Kidney glomerular epithelial cell (primary cell): Measurements from ENCODE around the gene RTRAF.

Experiments
- DNase-seq: peaks from one replicate; lab custom pipeline; 2025; lab: John Stamatoyannopoulos, UW

Gene RTRAF

DNA sequence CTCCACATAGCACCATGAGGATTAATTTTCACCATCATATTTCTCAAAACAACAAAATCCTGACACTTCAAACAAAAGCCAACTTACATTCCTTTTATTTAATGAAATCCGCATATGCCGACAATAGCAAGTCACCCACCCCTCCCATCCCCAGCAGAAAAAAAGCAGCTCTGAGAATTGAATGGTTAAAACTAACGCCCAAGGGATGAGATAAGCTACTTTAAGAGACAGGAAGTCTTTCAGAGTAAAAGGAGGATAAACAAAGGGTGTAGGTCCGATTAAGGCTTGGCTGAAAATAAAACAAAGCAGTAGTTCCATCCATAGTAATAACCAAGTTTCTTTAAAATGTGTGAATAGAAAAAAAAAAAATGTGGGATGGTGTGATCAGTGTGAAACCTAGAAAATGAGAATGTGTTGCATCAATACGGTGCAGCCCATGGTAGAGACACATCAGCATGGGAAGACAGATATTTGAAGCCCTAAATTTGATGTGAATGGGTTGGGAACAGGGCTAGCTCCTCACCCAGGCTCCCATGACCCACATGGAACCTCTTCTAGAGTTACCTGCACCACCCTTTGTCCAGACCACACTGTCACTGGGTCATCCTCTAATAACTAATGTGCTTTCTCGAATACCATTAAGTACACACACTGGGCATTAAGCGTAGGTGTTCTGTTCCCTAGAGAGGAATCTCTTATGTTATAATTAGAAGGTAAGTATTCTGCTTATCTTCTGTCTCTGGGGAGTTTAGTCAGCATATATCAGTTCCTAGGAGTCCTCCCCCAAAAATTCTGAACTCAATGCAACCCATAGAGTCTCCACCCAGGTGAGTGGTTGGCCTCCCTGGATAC is 31.7 kb downstream of the RTRAF start:
- DNase-seq = no peak

DNA sequence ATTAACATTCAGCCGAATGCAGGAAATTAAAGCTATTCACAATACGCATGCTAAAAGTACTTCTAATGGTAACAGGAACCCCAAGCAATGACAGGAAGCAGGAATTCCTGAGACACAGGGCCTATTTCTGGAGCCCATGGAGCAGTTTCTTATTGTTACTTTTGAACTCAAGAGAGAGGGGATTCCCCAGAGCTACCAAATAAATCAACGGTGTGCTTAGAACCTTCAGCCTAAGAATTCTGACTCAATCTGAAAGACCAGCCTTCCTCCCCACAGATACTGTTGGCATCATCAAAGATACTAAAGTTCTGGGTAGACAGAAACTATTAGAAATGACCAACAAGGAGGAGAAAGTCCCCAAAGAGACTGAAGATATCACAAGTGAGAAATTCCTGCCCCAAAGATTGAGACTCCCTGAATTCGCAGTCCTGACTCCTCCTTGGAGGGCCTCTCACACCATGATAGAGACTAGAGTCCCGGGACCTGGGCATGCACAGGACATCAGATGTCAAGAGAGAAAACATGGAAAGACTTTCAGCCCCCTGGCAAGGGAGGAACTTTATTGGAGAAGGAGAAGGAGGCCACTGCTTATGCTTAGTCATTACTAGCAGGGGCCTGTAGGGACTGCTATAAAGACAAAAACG is 32.7 kb downstream of the RTRAF start:
- no peak for DNase-seq

DNA sequence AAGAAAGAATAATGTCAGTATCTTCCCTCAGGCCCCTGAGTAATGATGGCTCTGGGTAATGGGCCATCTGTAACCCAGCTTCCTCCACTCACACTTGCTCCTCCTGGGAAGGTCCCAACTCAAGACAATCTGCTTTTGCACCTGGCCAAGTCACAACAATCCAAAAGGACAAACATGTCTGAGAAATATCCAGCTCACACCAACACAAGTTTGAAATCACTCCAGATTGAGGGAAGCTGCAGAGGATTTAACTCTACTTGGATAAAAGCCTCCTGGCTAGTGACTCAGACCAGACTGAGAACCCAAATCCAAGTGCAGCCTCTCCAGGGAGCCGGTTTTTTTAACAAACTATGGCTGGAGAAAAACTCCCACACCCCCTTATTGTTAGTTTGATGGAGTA is 34.2 kb downstream of the RTRAF start:
- no peak for DNase-seq

DNA sequence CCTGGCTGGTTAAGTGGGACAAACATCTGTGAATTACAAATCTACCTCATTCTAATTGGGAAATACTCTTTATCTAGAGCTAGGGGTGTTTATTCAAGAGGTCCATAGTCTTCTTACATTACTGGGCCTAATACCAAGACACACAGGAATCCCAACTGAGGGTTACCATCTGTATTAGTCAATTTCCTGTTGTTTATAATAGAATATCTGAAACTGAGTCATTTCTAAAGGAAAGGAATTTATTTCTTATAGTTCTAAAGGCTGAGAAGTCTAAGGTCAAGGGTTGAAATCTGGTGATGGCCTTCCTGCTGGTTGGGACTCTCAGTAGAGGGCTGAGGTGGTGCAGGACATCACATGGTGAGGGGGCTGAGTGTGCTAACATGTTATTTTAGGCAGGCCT is 36.0 kb downstream of the RTRAF start:
- no peak for DNase-seq

DNA sequence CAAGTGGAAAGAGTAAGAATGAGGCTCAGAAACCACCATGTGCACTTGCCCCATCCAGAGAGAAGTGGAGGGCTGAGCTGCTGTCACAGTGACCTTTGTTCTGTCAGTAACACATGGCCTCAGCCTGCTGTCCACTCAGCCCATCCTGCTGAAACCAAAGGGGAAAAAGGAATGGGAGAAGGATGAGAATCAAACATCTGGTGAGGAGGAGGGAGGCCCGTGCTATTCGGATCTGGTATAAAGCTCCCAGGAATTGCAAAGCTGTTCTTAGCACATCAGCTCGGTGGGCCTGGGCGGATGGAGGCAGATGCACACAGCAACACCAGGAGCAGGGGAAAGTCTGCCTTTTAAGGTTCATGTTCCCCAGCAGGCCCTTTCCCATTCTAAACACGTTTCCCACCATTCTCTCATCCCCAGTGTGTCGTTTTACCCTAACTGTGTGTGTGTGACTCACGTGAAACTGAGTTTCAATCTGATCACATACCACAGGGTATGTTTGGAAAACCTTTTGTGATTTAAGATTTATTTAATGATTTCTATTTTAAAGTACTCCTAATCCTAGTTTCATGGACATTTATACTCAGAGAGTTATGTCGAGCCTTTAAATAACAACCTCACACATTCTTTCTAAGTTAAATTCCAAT is 36.8 kb downstream of the RTRAF start:
- DNase-seq = no peak

DNA sequence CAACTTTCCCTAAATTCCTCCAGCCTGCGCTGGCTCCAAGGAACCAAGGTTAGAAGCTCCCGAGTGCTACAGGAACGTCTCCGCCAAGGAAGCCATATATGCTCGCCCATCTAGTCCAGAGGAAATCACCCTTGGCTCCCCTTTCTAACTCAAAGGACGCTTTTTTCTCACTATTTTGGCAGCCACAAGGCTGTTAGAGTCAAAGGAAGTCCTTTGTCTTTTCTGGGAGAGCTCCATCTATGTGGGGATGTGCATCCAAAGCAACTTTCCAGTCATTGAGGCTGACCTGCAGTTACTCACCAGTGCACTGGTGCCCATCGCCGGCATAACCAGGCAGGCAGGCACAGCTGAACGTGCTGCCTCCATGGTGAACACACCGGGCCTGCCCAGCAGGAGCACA is 37.6 kb downstream of the RTRAF start:
- no peak for DNase-seq

DNA sequence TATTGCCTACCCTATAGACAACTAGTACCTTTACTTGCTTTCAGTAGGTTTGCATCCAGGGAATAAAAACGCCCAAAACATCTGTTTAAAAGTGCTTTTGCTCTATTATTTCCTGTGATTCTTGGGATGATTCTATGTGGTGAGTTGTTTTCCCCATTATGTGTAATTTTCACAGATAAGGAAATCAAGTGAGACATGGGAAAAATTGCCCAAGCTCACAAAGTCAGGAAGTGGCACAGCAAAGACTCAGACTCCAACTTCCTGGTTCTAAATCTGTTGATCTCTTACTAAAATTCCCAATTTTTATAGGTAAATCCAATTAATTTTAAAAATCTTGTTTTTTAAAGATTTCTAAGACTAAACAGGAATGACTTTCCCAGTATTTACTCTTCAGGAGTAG is 40.5 kb downstream of the RTRAF start:
- DNase-seq = no peak

DNA sequence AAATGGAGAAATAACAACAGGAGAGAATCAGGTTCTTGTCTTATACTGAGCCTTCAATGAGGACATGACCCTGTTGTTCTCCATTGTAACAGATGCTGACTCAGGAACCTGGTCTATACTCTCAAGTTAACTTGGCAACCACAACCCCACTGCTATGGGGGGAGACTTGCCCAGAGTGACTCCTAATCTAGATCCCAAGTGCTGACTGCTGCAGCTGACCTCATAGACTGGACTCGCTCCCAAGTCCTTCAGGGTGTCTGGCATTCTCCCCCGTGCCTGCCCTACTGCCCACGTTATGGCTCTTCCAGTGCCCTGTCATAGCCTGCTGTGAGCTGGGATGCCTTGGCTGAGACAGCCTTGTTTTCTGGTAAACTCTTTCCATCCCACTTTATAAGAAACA is 42.4 kb downstream of the RTRAF start:
- DNase-seq = no peak

DNA sequence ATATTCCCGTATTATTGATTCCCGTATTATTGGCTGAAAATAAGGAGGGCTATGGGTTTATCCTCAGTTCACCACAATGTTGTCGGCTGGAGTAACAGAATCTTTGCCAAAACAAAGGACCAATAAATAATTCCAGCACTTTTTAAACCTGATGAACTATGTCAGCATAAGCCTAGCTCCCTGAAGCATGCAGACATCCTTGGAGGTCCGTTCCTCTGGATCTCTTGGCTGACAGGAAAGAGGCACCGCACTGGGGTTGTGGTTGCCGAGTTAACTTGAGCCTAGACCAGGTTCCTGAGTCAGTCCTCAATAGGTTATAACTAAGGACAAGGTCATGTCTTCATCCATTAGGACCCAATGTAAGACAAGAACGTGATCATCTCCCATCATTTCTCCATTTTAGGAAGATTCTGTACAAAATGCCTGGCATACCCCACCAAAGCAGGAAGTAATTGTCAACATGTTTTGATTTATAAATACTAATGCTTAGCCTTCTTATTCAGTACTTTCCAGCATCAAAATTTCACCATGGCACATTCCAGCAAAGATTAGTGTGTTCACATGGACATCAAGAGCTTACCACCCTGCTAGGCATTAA is 43.0 kb downstream of the RTRAF start:
- DNase-seq = no peak

DNA sequence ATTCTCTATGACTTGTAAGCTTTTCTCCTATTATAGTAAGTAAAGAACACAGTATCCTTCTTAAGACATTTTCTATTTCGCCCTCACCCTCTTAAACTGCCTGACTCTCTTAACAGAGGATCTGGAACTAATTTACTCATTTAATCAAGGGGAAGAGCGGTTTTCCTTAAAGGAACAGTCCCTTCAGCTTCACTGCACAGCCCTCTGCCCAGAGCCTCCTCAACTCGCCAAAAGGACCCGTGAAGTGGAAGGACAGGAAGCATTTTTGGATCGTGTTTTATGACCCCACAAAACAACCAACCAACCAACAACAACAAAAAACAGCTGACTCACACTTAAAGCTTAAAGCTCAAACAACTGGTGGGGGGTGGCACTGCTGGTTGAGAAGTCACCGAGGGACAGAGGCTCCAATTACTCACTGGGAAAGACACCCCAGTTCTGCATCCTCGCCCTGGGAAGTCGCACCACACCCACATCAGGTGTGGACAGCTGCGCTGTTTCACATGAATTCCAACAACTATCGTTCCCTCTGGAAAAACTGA is 43.8 kb downstream of the RTRAF start:
- no peak for DNase-seq

DNA sequence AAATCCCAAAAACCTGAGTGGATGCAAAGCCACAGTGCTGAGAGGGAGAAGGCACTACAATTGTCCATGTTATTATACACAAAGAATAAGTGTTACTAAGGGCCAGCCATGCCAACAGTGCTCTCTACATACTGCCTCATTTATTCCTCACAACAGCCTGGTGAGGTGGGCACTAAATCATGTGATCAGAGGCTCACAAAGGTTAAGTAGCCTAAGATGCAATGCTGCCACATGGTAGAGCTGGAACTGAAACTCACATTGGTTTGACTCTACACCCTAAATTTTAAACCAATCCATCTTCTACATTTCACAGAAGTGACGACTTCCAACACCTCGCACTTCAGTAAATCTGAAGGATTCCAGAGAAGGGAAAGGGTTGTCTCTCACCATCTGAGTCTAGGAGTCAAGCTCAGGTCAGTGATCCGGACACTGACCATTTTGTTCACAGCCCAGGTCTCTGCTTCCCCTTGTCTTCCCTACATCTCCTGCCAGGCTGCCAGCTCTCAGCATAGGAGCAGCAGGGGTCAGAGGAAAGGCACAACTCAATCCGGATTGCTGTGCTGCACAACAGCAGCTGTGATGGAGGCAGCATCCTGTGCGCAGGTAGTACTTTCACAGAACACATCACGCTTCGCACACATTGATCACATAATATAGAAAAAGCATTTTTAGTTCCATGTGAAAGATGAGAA is 49.9 kb downstream of the RTRAF start:
- DNase-seq = no peak

DNA sequence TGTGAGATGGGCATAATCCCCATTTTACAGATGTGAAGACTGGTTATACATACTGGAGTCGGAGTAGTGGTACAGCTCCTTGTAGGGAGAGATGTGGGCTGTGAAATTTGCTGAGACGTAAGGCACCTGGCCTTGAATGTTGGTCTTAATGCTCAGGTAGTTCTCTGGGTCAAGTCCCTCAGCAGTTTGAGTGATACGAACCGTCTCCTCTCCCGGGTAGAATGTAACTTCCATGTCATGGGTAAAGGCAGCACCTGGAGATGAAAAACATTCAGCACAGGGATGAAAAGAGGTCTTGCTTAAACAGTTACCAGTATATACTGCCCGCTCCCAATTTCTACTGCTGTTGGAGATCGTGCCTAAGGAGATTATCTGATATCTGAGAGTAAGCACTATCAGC is 51.3 kb downstream of the RTRAF start:
- no peak for DNase-seq

DNA sequence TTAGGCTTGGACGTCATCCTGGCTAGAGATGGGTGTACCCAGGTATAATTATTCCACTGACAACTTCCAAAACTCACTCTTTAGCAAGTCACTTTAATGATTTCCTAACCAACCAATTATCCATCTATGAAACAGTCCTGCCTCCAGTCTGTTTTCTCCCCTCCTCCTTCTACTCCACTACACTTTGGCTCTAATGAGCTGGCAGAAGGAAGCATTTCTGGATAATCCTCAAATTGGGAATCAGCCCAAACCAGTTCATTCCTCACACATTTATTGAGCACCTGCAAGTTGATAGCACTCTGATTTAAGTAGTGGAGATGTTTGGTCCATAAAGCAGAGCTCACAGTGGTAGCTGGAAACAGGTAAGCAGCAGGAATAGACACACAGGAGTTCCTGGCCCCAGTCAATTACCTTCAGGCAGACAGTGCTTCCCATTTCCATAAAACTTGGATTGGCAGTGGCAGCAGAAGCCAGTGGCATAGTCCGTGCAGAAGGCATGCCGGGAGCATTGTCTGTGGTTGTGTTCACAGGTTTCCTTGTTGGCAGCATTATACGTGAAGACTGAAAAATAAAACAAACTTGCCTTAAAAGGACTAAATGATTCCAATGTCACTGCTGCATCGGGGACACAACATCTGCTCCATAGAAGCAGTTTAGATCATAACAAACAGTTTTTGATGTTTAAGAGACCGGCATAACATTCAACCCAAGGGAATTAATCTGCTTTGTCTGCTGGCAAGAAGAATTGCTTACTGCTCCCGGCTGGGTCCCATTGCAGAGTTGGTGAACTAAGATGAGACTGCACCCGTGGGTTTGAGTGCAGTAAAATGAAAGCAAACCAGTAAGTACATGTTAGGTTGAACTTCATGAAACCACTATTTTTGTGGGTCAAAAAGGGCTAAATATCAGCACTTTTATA is 53.3 kb downstream of the RTRAF start:
- DNase-seq = no peak

DNA sequence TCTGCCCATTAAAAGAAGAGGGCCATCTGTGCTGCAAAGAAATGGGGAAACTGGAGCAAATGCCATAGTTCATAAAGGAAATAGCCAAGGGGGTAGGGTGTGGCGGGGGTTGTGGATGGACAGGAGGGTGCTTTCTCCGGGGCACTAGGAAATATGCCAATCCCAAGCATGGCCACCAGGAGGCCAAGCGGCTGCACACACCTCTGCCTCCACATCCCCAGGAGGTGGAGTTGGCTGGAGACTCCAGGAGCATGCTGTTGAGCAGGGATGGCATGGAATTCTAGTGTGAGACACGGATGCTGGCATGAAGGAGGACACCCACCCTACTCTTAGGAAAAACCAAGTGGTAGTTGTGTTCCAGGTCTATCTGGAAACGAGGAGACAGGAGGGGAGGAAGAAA is 54.3 kb downstream of the RTRAF start:
- DNase-seq = no peak

DNA sequence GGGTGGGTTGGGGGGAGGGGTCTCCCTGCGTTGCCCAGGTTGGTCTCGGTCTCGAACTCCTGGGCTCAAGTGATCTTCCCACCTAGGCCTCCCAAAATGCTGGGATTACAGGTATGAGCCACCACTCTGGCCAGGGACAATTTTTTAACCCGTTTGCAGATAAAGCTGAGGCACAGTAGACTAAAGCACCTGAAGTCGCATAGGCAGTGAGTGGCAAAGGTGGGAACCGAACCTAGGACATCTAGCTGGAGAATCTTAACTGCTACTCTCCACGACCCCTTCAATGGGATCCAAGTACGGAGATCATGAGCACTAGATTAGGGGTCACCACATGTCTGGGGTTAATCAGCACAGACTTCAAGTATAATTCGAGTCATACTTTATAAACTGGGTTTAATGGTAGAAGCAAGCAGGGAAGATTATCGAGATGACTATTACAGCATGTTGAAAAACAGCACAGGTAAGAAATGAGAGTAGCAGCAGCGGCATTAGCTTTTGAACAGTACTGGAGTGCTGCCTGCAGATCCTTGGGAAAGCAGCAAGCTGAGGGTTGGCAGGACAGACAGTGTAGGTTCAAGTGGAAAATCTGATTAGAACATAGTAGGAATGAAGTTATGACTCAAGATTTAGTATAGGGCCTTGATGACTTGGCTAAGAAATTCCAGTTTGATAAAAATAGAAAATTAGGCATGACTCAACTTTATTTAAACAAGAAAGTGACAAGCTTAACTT is 55.6 kb downstream of the RTRAF start:
- peak; percentile 65 for DNase-seq

DNA sequence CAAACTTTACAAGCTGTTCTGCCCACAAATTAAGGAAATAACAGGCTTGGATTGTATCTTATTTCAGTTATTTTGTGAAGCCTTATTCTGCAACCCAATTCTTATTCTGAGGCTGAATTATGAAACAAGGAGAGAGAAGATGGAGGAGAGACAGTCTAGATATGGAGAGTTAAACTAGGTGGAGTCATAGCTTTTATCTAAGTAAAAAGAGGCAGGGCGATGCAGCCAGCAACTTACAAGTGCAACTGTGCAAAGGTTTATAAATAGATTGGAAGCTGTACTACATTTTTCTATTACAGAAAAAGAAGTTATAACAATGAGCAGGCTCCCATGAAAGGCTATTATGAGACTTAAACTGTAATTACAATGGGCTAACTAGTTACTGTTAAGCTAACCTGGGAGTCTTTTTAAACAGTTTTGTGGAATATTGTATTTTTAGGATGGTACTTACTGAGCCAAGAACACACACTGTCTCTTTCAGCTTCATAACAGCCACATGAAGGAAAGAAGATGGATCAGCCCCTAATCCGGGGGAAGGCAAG is 57.1 kb downstream of the RTRAF start:
- DNase-seq = no peak

DNA sequence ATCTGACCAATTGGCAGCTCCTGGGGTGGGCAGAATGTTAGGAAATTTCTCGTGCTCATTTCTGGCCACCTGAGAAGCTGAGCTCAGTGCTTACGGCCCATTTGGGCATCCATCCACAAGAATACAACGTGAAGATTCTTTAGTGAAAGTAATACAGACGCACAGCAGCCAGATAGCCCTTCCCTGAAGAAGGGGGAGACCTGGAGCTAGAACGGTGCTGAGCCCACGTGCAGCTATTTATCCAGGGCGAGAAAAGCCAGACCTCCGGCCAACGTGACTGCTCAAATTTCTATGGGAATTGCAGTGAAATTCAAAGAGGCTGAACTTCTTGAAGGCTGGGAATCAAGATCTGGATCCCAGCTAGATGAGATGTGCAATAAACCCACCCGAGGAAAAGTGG is 58.8 kb downstream of the RTRAF start:
- no peak for DNase-seq

DNA sequence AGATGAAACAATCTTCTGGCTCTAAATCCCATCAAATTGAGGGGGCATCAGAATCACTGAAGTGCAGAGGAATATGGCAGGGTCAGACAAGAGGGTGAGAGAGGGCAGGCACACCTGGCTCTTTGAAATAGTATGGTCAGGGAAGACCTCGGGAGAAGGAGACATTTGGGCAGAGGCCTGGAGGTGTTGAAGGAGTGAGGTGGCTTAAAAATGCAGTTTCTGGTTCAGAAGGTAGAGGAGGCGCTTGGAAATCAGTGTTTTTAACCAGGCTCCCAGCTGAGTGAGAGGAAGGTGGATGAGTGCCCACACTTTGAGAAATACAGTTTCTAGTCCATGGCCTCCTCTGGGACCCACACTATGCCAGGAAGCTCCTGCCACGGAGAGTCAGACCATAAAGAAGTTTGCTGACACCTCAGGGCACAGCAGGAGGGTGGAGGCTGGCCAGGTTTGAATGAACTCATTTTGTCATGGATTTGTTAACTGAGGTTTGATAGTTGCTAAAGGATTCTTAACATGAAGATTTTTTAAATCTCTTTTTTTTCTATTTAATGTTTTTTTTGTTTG is 59.4 kb downstream of the RTRAF start:
- DNase-seq = no peak

DNA sequence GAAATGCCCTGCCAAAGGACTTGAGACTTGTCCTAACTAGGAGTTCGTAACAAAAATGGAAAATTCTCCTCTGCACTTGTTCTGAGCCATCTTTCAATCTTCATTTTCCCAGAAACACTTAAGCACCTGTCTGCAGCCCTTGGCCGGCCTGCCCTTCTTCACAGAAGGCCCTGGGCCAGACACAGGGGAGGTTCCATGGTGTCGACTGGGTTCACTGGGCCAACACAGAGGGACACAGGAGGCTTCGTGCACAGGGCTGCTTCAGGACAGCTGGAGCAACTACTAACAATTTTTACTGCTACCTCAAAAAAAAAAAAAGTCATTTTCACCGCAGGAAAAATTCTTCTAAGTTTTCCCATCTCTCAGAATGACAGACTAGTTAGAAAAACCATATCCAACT is 59.9 kb downstream of the RTRAF start:
- DNase-seq = no peak
